Memory B cell (primary cell): ENCODE measurements around the gene MAPK7.

Experiments used
- ATAC-seq: fragments of 150-1000 bp; cut with Tn5 transposase; 2 replicates; pipeline ENCODE4 v1.10.0; 2021; ENCODE audit warnings: low read depth, mild to moderate bottlenecking, moderate library complexity
- DNase-seq, 2 donors: peaks; one replicate each; pipeline ENCODE4 v3.0.0; 2022; ENCODE audit warnings: low spot score in 2 of 2
- H3K27ac Mint-ChIP-seq: one replicate; pipeline ENCODE4 v1.8.0; 2022; ENCODE audit warnings: mild to moderate bottlenecking, moderate library complexity, mixed read lengths
- H3K27me3 Mint-ChIP-seq: one replicate; pipeline ENCODE4 v1.8.0; 2022; ENCODE audit warnings: mixed read lengths
- H3K36me3 Mint-ChIP-seq: one replicate; pipeline ENCODE4 v1.8.0; 2022; ENCODE audit warnings: mild to moderate bottlenecking, mixed read lengths
- H3K4me1 Mint-ChIP-seq: one replicate; pipeline ENCODE4 v1.8.0; 2022; ENCODE audit warnings: mixed read lengths
- H3K4me3 Mint-ChIP-seq: one replicate; pipeline ENCODE4 v1.8.0; 2022; ENCODE audit warnings: mild to moderate bottlenecking, moderate library complexity, mixed read lengths
- H3K9me3 Mint-ChIP-seq: one replicate; pipeline ENCODE4 v1.8.0; 2022; ENCODE audit warnings: mixed read lengths

The MAPK7 gene

GRCh38 chr17:19402171-19402570 lies 23.9 kb downstream of the MAPK7 start:
- Mint-ChIP-seq H3K27ac (no peak overlapping the region), H3K4me3 (no peak overlapping the region), H3K36me3 (no peaks in the 10 kb centered on the region), H3K9me3 (peaks cover 2% of the 10 kb centered on the region), H3K27me3 (peaks cover 10% of the 10 kb centered on the region), H3K4me1 (no peaks in the 10 kb centered on the region)
- ATAC-seq (no peak), DNase-seq (no peak)

GRCh38 chr17:19403021-19403420 lies 24.7 kb downstream of the MAPK7 start:
- no peak overlapping the region for H3K4me3 Mint-ChIP-seq
- no peak for DNase-seq

GRCh38 chr17:19404264-19404663 lies 26.0 kb downstream of the MAPK7 start:
- H3K9me3 Mint-ChIP-seq, result peaks cover 2% of the 10 kb centered on the region
- peaks cover 7% of the 10 kb centered on the region for H3K27me3 Mint-ChIP-seq
- no peak overlapping the region for H3K27ac Mint-ChIP-seq

More at GRCh38 chr17:19403021-19403420, 24.7 kb downstream of the MAPK7 start:
- Mint-ChIP-seq H3K27ac (no peak overlapping the region), H3K36me3 (no peaks in the 10 kb centered on the region), H3K9me3 (peaks cover 2% of the 10 kb centered on the region), H3K27me3 (peaks cover 10% of the 10 kb centered on the region), H3K4me1 (no peaks in the 10 kb centered on the region)
- ATAC-seq, result no peak

GRCh38 chr17:19405114-19405513 lies 26.8 kb downstream of the MAPK7 start:
- Mint-ChIP-seq H3K27ac (no peak overlapping the region), H3K36me3 (no peaks in the 10 kb centered on the region), H3K9me3 (peaks cover 2% of the 10 kb centered on the region), H3K4me3 (no peak overlapping the region), H3K27me3 (peaks cover 7% of the 10 kb centered on the region), H3K4me1 (no peaks in the 10 kb centered on the region)
- ATAC-seq (no peak), DNase-seq (no peak)

More at GRCh38 chr17:19404264-19404663, 26.0 kb downstream of the MAPK7 start:
- Mint-ChIP-seq H3K4me1 (no peaks in the 10 kb centered on the region), H3K4me3 (no peak overlapping the region), H3K36me3 (no peaks in the 10 kb centered on the region)
- DNase-seq, result no peak
- ATAC-seq, result no peak

- ATAC-seq (no peak), DNase-seq (no peak)
- H3K27me3 Mint-ChIP-seq, result peaks cover 5% of the 10 kb centered on the region
- no peaks in the 10 kb centered on the region for H3K36me3 Mint-ChIP-seq
- H3K4me1 Mint-ChIP-seq, result no peaks in the 10 kb centered on the region
- H3K9me3 Mint-ChIP-seq, result peaks cover 2% of the 10 kb centered on the region
- no peak overlapping the region for H3K27ac Mint-ChIP-seq
- H3K4me3 Mint-ChIP-seq, result no peak overlapping the region
Observed at GRCh38 chr17:19407601-19408345, 29.5 kb downstream of the MAPK7 start.

GRCh38 chr17:19408346-19408710 lies 30.0 kb downstream of the MAPK7 start:
- Mint-ChIP-seq H3K27me3 (peaks cover 7% of the 10 kb centered on the region), H3K4me1 (no peaks in the 10 kb centered on the region), H3K9me3 (peaks cover 2% of the 10 kb centered on the region), H3K27ac (no peak overlapping the region), H3K36me3 (no peaks in the 10 kb centered on the region), H3K4me3 (no peak overlapping the region)
- DNase-seq, result no peak
- ATAC-seq, result no peak

- DNase-seq, result no peak
- Mint-ChIP-seq H3K27me3 (peaks cover 6% of the 10 kb centered on the region), H3K9me3 (no peaks in the 10 kb centered on the region), H3K36me3 (no peaks in the 10 kb centered on the region), H3K27ac (no peak overlapping the region), H3K4me1 (no peaks in the 10 kb centered on the region), H3K4me3 (no peak overlapping the region)
- no peak for ATAC-seq
Observed at GRCh38 chr17:19409066-19409465, 30.8 kb downstream of the MAPK7 start.

GRCh38 chr17:19409509-19409908 lies 31.2 kb downstream of the MAPK7 start:
- H3K27ac Mint-ChIP-seq, result no peak overlapping the region
- ATAC-seq (no peak), DNase-seq (no peak)
- no peaks in the 10 kb centered on the region for H3K4me1 Mint-ChIP-seq
- H3K27me3 Mint-ChIP-seq, result peaks cover 6% of the 10 kb centered on the region
- H3K4me3 Mint-ChIP-seq, result no peak overlapping the region
- H3K9me3 Mint-ChIP-seq, result no peaks in the 10 kb centered on the region
- H3K36me3 Mint-ChIP-seq, result no peaks in the 10 kb centered on the region

GRCh38 chr17:19410091-19410490 lies 31.8 kb downstream of the MAPK7 start:
- DNase-seq (no peak), ATAC-seq (no peak)
- H3K4me1 Mint-ChIP-seq, result no peaks in the 10 kb centered on the region
- peaks cover 6% of the 10 kb centered on the region for H3K27me3 Mint-ChIP-seq
- H3K36me3 Mint-ChIP-seq, result no peaks in the 10 kb centered on the region
- H3K4me3 Mint-ChIP-seq, result no peak overlapping the region
- no peak overlapping the region for H3K27ac Mint-ChIP-seq
- no peaks in the 10 kb centered on the region for H3K9me3 Mint-ChIP-seq

- Mint-ChIP-seq H3K4me1 (no peaks in the 10 kb centered on the region), H3K36me3 (no peaks in the 10 kb centered on the region), H3K27ac (no peak within 1 kb of the TSS), H3K4me3 (no peak within 1 kb of the TSS), H3K9me3 (no peaks in the 10 kb centered on the region), H3K27me3 (peaks cover 6% of the 10 kb centered on the region)
- DNase-seq (no peak), ATAC-seq (no peak)
Observed at GRCh38 chr17:19410875-19411620, 32.8 kb downstream of the MAPK7 start, which contains the start of gene RNF112. Gene RNF112, plus strand, starts transcription at chr17:19411232. Its CDS starts 177 bp downstream, at chr17:19411409.

GRCh38 chr17:19411631-19412030 lies 33.3 kb downstream of the MAPK7 start:
- DNase-seq (no peak), ATAC-seq (no peak)
- no peaks in the 10 kb centered on the region for H3K9me3 Mint-ChIP-seq
- peaks cover 6% of the 10 kb centered on the region for H3K27me3 Mint-ChIP-seq
- no peak overlapping the region for H3K4me3 Mint-ChIP-seq
- no peaks in the 10 kb centered on the region for H3K4me1 Mint-ChIP-seq
- no peak overlapping the region for H3K27ac Mint-ChIP-seq
- H3K36me3 Mint-ChIP-seq, result no peaks in the 10 kb centered on the region

GRCh38 chr17:19412510-19412909 lies 34.2 kb downstream of the MAPK7 start:
- no peak for DNase-seq
- H3K4me1 Mint-ChIP-seq, result no peaks in the 10 kb centered on the region
- ATAC-seq, result no peak
- H3K9me3 Mint-ChIP-seq, result no peaks in the 10 kb centered on the region
- H3K27me3 Mint-ChIP-seq, result peaks cover 6% of the 10 kb centered on the region
- no peaks in the 10 kb centered on the region for H3K36me3 Mint-ChIP-seq
- no peak overlapping the region for H3K4me3 Mint-ChIP-seq
- no peak overlapping the region for H3K27ac Mint-ChIP-seq

GRCh38 chr17:19412984-19413383 lies 34.7 kb downstream of the MAPK7 start:
- Mint-ChIP-seq H3K27me3 (peaks cover 6% of the 10 kb centered on the region), H3K9me3 (no peaks in the 10 kb centered on the region), H3K4me1 (peaks cover 3% of the 10 kb centered on the region), H3K36me3 (no peaks in the 10 kb centered on the region), H3K27ac (no peak overlapping the region), H3K4me3 (no peak overlapping the region)
- ATAC-seq (no peak), DNase-seq (no peak)

GRCh38 chr17:19413761-19414160 lies 35.5 kb downstream of the MAPK7 start:
- ATAC-seq (no peak), DNase-seq (no peak)
- peaks cover 6% of the 10 kb centered on the region for H3K27me3 Mint-ChIP-seq
- H3K36me3 Mint-ChIP-seq, result no peaks in the 10 kb centered on the region
- H3K9me3 Mint-ChIP-seq, result no peaks in the 10 kb centered on the region
- no peak overlapping the region for H3K27ac Mint-ChIP-seq
- no peak overlapping the region for H3K4me3 Mint-ChIP-seq
- peaks cover 7% of the 10 kb centered on the region for H3K4me1 Mint-ChIP-seq
